HCT116 (cell line): ENCODE measurements around the gene DHRS7.

ENCODE experiments used
- EZH2 ChIP-seq: fragments of 200-600 bp; sonication (generic); IDR thresholded peaks from 2 replicates; pipeline ENCODE4 v1.6.1; 2017; ENCODE audit warnings: antibody characterized with exemption, mixed run types
- TCF7L2 ChIP-seq: IDR thresholded peaks from 2 replicates; pipeline ENCODE4 v1.7.0; 2011; ENCODE audit warnings: borderline replicate concordance, inconsistent platforms; ENCODE audit not compliant: insufficient read depth, insufficient read length; ENCODE audit errors: extremely low read depth

GRCh38 chr14:60210703-60211102 is 45.5 kb upstream of the DHRS7 start:
- TF ChIP-seq EZH2 (no peak), TCF7L2 (no peak)
